Activated CD8-positive, alpha-beta memory T cell treated with anti-CD3 and anti-CD28 coated beads for 36 hours (primary cell): ENCODE measurements around the gene BCL11A. TPM values are rescaled to one million over a fixed set of nuclear protein-coding genes. Genes with fewer than 3 reads are reported as not detected.

Experiments
- CTCF ChIA-PET: fragments of 350-600 bp; sonication (Branson Sonifier 250); formaldehyde crosslinking; loops from one replicate; lab custom pipeline; 2021; ENCODE audit warnings: antibody characterized with exemption; lab: Charles Lee
- POLR2A ChIA-PET: fragments of 350-600 bp; sonication (Branson Sonifier 250); formaldehyde crosslinking; loops from one replicate; lab custom pipeline; 2021; ENCODE audit warnings: antibody characterized with exemption; lab: Charles Lee
- total RNA-seq, 2 experiments: library from RNA; stranded (reverse); gene quantifications; one replicate each; pipeline ENCODE4 v1.2.3, GENCODE V29; 2021

Gene BCL11A
- total RNA-seq, 2 experiments from 2014 or later = 0.15 to 0.30 TPM

GRCh38 chr2:60405271-60405919, 148.1 kb downstream of the BCL11A start:
- POLR2A ChIA-PET = no interaction called here
- CTCF ChIA-PET = no interaction called here

Other genes starting within 250 kb of the BCL11A start
- 10 to 100 TPM; 13.9 to 15.6 TPM for gene PAPOLG, start 202.6 kb upstream of the BCL11A start, total RNA-seq